ENCODE measurements around the gene CLEC16A.

DNA sequence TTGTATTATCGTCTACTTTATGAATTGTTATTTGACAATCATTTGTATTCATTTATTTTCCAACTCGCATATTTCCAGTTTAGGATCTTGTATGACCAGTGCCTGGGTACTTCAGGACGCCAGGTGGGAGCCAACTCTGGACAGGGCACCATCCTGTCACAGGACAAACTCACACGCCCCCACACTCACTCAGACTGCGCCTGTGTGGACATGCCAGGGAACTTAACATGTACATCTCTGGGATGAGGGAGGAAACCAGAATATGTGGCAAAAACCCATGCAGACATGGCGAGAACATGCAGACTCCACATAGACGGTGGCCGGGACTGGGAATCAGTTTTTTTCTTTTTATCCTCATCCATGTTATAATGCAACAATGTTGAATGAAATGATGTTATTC lies 68.5 kb downstream of the CLEC16A start:
- no peak for TF ChIP-seq POLR2A (IDR thresholded peaks at IDR 0.05)
- TF ChIP-seq, protein P1, sequence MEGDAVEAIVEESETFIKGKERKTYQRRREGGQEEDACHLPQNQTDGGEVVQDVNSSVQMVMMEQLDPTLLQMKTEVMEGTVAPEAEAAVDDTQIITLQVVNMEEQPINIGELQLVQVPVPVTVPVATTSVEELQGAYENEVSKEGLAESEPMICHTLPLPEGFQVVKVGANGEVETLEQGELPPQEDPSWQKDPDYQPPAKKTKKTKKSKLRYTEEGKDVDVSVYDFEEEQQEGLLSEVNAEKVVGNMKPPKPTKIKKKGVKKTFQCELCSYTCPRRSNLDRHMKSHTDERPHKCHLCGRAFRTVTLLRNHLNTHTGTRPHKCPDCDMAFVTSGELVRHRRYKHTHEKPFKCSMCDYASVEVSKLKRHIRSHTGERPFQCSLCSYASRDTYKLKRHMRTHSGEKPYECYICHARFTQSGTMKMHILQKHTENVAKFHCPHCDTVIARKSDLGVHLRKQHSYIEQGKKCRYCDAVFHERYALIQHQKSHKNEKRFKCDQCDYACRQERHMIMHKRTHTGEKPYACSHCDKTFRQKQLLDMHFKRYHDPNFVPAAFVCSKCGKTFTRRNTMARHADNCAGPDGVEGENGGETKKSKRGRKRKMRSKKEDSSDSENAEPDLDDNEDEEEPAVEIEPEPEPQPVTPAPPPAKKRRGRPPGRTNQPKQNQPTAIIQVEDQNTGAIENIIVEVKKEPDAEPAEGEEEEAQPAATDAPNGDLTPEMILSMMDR (IDR thresholded peaks at IDR 0.05 in 4 of 5, conservative IDR thresholded peaks at IDR 0.05 in 1 of 5) = no peak
